Ovary (tissue), 9 donors: Measurements from ENCODE around the gene PERCC1. TPM values are rescaled to one million over a fixed set of nuclear protein-coding genes. Genes with fewer than 3 reads are reported as not detected.

Experiments used
- DNase-seq, 5 donors: peaks; one replicate each; pipeline ENCODE4 v3.0.0-alpha.2; 2019 to 2020
- H3K27ac ChIP-seq, 2 donors: fragments of 200-600 bp; one replicate each; pipeline versions ENCODE4 v1.5.1 to v1.8.0; 2019 to 2022
- H3K27me3 ChIP-seq: fragments of 200-600 bp; one replicate; pipeline ENCODE4 v1.8.0; 2022
- H3K36me3 ChIP-seq: fragments of 200-600 bp; sonication (generic); one replicate; pipeline ENCODE4 v1.5.1; 2019
- H3K4me1 ChIP-seq: one replicate; pipeline ENCODE4 v1.8.1; 2013; ENCODE audit warnings: mild to moderate bottlenecking, moderate library complexity; ENCODE audit not compliant: insufficient read depth
- H3K4me3 ChIP-seq: fragments of 200-600 bp; sonication (generic); one replicate; pipeline ENCODE4 v1.5.1; 2017
- H3K9me3 ChIP-seq, 2 donors: fragments of 200-600 bp in 1 of 2; sonication (generic) in 1 of 2; one replicate each; pipeline versions ENCODE4 v1.5.1 to v1.8.1; 2013 to 2019; ENCODE audit warnings: mild to moderate bottlenecking in 1 of 2, moderate library complexity in 1 of 2
- CTCF ChIP-seq, 3 donors: fragments of 450-650 bp in 2 of 3; fragments of 200-600 bp in 1 of 3; IDR thresholded peaks; one replicate each; pipeline versions ENCODE4 v1.5.1 to v1.8.0; 2016 to 2022; ENCODE audit warnings: antibody characterized with exemption in 3 of 3, mild to moderate bottlenecking in 1 of 3
- EP300 ChIP-seq: sonication (generic); formaldehyde crosslinking; IDR thresholded peaks from one replicate; pipeline ENCODE4 v1.6.1; 2017; ENCODE audit warnings: antibody characterized with exemption
- POLR2A ChIP-seq: fragments of 450-650 bp; IDR thresholded peaks from one replicate; pipeline ENCODE4 v1.6.1; 2017; ENCODE audit warnings: antibody characterized with exemption, mild to moderate bottlenecking, moderate library complexity
- WGBS, 3 donors: extraction: QIAGEN DNeasy Blood & Tissue Kit in 1 of 3; methylation state at CpG; one replicate each; pipeline versions ENCODE4 v1.1.5 to v1.1.7; 2013 to 2017; 5-methylcytosine and 5-hydroxymethylcytosine counted together
- intact Hi-C, 4 donors: fragments of 100-400 bp; cut with DNase I; formaldehyde crosslinking; loops; one replicate each; pipeline versions ENCODE4 v1.11.0 to v1.15.1; 2022 to 2023
- polyA plus RNA-seq, 2 donors: library from polyadenylated mRNA; stranded (reverse); fragments of 200-250 nt in 1 of 2; fragments of 350-450 nt in 1 of 2; fragmentation: Illumina TruSeq in 1 of 2; extraction: RNeasy Lipid Tissue Mini Kit (QIAGEN cat#74804) in 1 of 2; gene quantifications; one replicate each; pipeline ENCODE4 v1.2.3, GENCODE V29; 2013 to 2014
- total RNA-seq, 7 donors: library from RNA; depleted of rRNA in 2 of 7; stranded (reverse); fragments of >200 nt in 2 of 7; fragmentation: NEBNext Ultra II Directional in 3 of 7; extraction: Animal tissue kit (Norgen Biotek cat#: 25700) in 3 of 7; gene quantifications; one replicate each; pipeline versions ENCODE4 v1.1.0 to v1.2.4, GENCODE V29; 2016 to 2023
- donor health status: DM: no; HTN: no; CAD: no; lungs with moderate emphysema.
- donor health status: DM: no; HTN: no; CAD: no.
- donor health status: Bipolar disorder and iron deficiency.
- donor health status: DM: yes; HTN: yes; CAD: no.
- donor health status: DM: no; HTN: no; CAD: no.
- donor health status: DM: yes; HTN: yes; CAD: no.

The PERCC1 gene
- total and polyA plus RNA-seq, 9 donors = 0.08 to 0.62 TPM; not detected in 7

DNA sequence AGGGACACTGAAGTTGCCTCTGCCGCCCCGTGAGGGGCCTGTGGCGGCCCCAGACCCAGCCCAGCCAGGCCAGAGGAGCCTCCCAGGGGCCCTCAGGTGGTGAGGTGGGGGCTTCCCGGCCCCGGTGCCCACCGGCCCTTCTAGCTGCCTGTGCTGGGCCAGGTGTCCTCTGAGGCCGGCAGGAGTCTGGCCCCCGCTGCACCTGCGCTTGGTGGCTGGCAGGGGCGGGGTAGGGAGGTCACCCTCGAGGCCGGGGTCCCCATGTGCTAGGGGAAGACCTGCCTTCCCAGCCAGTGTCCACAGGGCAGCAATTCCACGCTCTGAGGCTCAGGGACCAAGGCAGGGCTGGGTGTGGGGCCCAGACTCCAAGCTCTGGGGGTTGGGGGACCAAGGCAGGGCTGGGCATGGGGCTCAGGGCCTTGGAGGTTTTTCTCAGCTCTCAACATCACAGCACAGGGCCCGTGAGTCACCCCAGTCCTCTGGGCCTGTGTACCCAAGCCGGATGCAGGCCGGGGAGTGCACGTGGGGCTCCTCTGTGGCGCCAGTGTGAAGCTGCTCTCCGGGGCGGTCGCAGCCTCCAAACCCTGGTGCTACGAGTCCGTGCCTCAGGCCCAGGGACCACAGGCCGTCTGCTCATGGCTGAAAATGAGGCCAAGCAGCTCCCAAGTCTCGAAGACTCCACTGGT lies 14.8 kb downstream of the PERCC1 start:
- intact Hi-C loops = no loop called here
- no peak overlapping the region for H3K4me3 ChIP-seq
- no peak overlapping the region for H3K27ac ChIP-seq
- no peaks in the 10 kb centered on the region for H3K9me3 ChIP-seq
- TF ChIP-seq POLR2A (no peak), CTCF (IDR thresholded peaks at IDR 0.05) (no peak), EP300 (no peak)
- DNase-seq = no peak
- H3K36me3 ChIP-seq = no peaks in the 10 kb centered on the region
- 84 to 94% (median 85%) methylated on average over 8 to 25 of the region's 25 CpGs for WGBS, 3 donors
- peaks cover 3% of the 10 kb centered on the region for H3K4me1 ChIP-seq
- no peaks in the 10 kb centered on the region for H3K27me3 ChIP-seq

DNA sequence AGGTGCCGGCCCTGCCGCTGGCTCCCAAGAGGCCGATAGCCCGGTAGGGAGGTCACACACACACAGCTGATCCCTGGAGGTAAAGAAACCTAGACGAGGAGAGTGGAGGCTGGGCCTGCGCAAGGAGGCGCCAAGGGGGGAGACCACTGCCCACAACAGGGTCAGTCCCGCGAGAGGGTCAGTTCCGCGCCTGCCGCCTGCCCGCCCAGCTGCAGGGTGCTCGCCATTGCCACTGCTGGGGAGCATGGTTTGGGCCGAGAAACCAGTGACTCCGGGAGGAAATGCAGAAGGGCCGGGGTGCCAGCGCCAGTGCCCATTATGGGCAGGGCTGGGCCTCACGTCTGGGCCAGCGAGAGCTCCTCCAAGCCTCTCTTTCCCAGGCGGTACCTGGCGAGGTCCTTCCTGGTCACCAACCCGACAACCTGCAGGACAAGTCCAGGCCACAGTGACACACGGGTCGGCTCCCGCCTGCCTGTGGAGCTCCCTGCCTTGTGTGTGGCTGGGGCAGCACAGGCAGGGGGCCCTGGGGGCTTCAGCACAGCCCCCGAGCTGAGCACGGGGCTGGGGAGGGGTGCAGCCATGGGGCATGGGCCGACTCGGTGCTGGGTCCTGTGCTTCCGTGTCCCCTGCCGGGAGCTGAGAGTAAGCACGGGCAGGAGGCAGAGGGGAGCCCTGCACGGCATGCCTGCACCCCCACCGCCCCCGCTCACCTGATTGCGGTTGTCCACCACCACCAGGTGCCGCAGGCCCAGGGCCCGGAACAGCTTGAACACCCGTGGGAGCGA lies 15.6 kb downstream of the PERCC1 start:
- intact Hi-C loops = no loop called here
- no peak for DNase-seq
- H3K36me3 ChIP-seq = no peaks in the 10 kb centered on the region
- TF ChIP-seq POLR2A (no peak), EP300 (no peak), CTCF (IDR thresholded peaks at IDR 0.05) (no peak)
- no peak overlapping the region for H3K27ac ChIP-seq
- 84 to 89% (median 88%) methylated on average over 37 to 41 of the region's 41 CpGs for WGBS, 3 donors
- H3K4me3 ChIP-seq = no peak overlapping the region
- H3K9me3 ChIP-seq = no peaks in the 10 kb centered on the region
- peaks cover 3% of the 10 kb centered on the region for H3K4me1 ChIP-seq
- H3K27me3 ChIP-seq = no peaks in the 10 kb centered on the region

DNA sequence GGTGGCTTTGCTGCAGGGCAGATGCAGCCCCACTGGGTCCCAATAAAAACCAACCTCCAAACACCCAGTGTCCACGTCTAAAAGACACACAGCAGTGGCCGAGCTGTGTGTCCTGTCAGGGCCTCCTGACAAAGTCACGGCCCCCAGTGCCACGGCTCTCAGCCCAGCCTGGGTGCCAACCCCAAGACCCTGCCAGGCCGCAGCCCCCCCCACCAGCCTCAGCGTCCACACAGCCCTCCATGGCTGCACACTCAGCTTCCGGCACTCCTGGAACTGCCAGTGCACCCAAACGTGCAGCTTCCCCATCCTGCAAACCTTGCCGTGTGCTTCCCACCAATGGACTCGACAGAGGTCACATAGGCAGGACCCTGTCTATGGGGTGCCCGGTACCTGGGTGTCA lies 17.1 kb downstream of the PERCC1 start:
- H3K4me3 ChIP-seq = no peak overlapping the region
- no peaks in the 10 kb centered on the region for H3K9me3 ChIP-seq
- WGBS, 3 donors = 87 to 91% (median 89%) methylated on average over 11 of the region's 11 CpGs
- intact Hi-C loops = no loop called here
- no peak overlapping the region for H3K27ac ChIP-seq
- TF ChIP-seq CTCF (IDR thresholded peaks at IDR 0.05) (no peak), EP300 (no peak), POLR2A (no peak)
- DNase-seq = no peak
- H3K27me3 ChIP-seq = no peaks in the 10 kb centered on the region
- peaks cover 3% of the 10 kb centered on the region for H3K4me1 ChIP-seq
- no peaks in the 10 kb centered on the region for H3K36me3 ChIP-seq

DNA sequence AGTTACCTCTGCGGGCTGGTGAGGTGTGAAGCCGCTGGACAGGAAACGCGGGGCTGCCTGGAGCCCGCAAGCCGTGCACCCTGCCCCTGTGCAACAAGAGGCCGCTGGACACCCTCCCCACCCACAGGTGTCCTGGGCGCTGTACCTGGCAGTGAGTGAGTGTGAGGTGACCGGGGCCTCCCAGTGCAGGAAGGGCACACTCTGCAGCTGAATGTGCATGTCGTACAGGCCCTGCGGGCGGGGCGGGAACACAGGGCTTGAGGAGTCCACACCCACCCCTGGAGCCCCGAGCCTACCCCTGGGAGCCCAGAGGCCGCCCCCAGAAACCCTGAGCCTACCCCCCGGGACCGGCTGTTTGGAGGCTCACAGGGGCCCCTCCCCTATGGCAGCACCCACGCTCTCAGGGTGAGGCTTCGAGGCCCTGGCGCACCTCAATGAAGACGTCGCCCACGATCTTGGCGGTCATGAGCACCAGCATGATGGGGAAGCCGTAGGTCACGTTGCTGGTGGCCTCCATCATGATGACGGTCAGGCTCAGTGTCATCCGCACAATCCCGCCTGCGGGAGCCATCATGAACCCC lies 17.7 kb downstream of the PERCC1 start:
- DNase-seq = no peak
- Histone ChIP-seq H3K4me3 (no peak overlapping the region), H3K9me3 (no peaks in the 10 kb centered on the region), H3K27me3 (no peaks in the 10 kb centered on the region), H3K36me3 (no peaks in the 10 kb centered on the region), H3K27ac (no peak overlapping the region), H3K4me1 (peaks cover 2% of the 10 kb centered on the region)
- TF ChIP-seq EP300 (no peak), POLR2A (no peak), CTCF (IDR thresholded peaks at IDR 0.05) (no peak)
- 92 to 94% (median 93%) methylated on average over 30 of the region's 30 CpGs for WGBS, 3 donors
- intact Hi-C loops = no loop called here
